GM19025 (cell line): Measurements from ENCODE around the gene SYNRG.
"Not testable (repeated sequence)": the region's sequence is repeated elsewhere in the genome, so short reads cannot be mapped to it uniquely, and the experiment has no call there.

ENCODE experiments used
- ATAC-seq: cut with Tn5 transposase; IDR thresholded peaks from one replicate; pipeline ENCODE4 v1.9.1; 2021; ENCODE audit warnings: mild to moderate bottlenecking, low read depth, moderate library complexity; ENCODE audit not compliant: unreplicated experiment

SYNRG gene

DNA sequence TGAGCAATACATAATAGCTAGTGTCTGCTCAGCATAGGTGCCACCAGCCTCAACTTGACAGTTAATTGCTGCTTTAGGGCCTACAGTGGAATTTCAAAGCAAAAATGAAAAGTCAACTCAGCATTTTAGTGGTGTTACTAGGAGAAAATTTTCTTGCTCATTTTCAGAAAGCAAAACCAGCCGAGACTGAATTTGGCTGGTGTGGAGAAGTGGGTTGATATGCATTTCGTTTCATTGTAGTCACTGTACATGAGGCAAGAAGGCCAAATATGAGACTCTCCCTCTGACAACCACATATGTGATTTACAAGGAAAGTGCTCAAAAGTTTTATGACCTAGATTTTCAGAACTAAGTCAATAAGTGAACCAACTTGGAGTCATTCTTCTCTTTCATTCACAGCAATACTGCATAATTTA is 65.6 kb downstream of the SYNRG start:
- no peak for ATAC-seq

DNA sequence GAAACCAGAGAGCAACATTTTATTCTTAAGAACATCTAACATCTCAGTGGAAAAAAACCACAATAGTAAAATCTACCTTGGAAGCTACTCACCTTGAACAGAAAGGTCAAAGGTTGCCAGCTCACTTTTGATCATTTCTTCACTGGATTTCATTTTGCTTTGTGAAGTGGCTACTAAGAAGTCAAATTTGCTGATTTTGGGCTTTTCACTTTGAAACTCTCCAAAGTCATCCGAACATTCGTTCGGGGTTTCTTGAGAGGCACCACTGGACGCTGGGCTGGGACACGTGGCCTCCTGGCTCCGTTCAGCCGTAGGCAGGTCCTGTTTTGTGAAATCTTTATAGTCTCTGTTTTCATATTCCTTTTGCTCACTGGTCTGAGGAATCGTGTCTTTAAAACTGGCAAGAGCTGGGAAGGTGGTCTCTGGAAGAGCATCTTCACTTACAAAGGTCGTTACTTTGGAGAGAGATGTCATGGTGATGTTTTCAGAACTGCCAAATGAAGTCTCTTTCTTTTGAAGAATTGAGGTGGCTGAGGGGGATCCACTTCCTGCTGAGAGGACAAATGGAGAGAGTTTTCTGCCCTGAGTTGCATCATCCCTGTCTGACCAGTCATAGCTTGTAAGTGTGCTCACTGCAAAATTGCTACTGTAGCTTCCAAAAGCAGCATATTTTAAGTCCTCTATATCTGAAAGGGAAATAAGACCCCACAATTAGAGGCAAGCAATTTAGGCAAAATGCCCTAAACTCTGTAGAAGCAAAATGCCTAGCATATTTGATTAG is 67.1 kb downstream of the SYNRG start:
- ATAC-seq = no peak

DNA sequence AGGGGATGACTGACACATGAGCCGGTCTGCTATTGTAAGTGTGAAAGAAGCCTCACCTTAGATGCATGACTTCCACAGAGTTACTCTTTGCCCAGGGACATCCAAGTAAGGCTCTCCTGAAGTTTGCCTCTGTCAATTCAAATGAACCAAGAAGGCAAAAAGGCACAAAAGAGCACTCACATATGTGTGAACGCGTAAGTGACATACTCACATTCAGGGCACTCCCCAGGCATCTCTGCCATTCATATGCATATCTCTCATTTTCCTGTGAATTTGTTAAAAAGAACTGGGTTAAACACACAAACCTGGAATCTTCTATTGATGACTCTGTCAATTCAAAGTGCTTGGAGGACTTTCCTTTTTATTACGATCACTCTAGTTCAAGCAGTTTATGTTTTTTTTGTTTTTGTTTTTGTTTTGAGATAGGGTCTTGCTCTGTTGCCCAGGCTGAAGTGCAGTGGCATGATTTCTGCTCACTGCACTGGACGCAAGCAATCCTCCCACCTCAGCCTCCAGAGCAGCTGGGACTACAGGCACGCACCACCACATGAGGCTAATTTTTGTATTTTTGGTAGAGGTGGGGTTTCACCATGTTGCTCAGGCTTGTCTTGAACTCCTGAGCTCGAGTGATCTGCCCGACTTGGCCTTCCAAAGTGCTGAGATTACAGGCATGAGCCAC is 70.1 kb downstream of the SYNRG start:
- ATAC-seq = no peak

DNA sequence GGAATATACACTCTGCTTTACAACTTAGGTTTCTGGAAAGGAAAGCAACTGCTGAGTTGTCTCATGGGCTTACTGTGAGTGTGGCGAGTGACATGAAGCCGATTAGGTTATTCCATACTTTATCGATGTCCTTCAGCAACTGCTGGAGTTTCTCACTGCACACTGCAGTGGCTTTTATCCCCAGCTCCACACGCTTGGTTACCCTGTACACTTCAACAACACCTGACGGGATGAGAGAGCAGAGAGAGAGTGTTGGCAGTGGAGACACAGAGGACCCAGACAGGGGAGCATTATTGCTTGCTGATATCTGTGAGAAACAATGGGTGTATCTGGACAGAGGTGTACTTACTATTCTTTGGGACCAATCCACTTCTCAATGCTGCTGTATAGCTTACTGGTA is 73.3 kb downstream of the SYNRG start:
- ATAC-seq = no peak

DNA sequence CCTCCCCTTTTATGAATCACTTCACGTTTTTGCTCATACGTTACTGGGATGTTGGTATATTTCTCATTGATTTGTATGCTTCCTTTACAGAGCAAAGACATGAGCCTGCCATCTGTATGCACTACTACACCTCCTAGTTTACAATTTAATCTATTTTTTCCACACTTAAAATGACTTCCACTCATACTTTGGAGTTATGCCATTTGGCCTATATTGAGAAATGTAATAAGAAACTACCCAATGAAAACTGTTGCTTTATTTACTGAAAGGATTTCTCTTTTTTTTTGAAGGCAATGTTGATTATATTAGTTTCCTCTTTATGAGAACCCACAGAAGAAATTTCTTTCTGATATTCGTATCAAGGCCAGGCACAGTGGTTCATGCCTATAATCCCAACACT is 76.5 kb downstream of the SYNRG start:
- ATAC-seq = no peak

DNA sequence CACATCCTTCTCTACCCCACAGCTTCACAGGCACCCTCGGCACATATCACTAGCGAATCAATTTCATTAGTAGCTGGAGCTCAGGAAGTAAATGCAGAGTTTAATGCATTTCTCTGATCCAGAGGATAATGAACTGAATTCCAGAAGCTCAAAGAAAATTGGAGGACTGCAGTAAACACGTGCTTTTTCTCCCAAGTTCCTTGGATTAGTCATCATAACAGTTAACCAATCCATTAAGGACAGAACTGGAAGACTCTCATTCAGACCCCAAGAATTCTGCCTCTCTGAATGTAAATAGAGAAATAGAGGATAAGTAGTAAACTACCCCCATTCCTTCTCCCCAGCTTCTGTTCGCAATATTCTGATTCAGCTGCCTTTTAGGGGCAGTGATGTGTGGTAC is 78.8 kb downstream of the SYNRG start:
- ATAC-seq = no peak

DNA sequence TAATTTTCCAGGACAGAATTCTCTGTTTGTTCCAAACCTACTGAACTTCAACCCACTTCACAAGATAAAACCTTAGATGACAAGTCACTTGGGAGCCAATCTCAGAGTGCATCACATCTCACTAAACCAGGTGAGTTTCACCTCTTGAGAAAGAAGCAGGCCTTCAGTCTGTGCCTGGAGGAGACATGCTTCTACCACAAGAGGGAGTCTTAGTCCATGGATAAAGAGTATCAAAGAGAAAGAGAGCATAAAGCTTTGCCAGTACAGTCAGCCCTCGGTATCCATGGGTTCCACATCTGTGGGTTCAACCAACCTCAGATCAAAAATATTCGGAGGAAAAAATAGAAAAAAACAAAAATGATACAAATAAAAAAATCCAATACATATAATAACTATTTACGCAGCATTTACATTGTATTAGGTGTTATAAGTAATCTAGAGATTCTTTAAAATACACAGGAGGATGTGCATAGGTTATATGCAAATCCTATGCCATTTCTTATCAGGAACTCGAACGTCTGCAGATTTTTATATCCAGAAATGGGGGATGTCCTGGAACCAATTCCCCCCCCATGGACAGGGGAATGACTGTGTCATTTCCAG is 81.9 kb downstream of the SYNRG start:
- no peak for ATAC-seq

DNA sequence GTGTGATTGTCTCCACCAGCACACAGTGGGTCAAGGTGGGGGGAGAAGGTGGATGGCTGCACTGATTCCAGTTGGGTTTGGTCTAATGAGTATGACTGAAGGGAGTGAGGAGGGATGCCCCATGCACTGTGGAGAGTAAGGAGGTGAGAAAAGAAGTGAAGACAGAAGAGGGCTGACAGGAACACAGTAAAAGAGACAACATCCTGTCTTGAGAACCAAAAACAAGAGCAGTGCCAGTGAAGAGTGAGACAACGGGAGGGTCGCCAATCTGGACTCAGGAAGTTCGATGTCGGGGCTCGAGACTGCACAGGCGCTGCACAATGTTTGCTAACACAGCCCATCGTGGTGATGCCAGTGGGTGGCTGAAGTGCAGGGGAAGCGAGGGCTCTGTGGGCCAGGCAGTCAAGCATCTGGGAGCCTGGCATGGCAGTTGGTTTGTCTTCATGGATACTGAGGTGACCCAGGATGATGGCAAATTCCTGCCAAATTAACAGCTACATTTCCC is 85.5 kb downstream of the SYNRG start:
- ATAC-seq = no peak

DNA sequence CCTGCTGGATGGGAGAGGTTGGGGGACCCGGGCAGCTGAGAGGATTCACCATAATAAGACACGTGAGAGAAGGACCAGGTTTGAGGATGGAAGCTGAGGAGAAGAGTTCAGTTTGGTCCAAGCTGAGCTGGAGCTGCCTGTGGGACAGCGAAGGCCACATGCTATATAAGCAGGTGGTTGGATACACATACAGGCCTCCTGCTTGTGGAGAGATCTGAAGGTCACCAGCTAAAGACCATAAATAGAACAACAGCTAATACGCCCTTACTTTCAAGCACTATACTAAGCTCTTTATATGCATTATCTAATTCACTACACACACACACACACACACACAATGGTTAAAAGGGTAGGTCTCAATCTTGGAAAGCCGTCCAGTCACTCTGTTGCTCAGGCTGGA is 87.4 kb downstream of the SYNRG start:
- no peak for ATAC-seq

DNA sequence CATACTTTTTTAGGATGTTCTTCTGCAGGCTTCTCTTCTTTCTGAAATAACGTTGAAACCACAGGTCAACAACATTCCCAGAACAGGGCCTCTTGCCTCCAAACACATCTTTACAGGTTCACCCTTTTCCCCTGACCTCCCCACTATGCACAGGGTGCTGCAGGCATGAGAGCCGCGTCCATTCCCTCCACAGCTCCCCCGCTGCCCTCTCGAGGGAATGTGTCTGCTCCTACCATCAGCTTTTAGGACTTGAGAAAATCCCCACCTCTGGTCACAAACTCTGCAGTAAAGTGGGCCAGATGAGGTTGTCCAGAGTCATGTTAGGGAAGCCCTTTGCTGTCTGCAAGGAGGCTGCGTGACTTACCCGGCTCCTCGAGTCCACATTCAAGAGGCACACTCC is 89.0 kb downstream of the SYNRG start:
- ATAC-seq = no peak

DNA sequence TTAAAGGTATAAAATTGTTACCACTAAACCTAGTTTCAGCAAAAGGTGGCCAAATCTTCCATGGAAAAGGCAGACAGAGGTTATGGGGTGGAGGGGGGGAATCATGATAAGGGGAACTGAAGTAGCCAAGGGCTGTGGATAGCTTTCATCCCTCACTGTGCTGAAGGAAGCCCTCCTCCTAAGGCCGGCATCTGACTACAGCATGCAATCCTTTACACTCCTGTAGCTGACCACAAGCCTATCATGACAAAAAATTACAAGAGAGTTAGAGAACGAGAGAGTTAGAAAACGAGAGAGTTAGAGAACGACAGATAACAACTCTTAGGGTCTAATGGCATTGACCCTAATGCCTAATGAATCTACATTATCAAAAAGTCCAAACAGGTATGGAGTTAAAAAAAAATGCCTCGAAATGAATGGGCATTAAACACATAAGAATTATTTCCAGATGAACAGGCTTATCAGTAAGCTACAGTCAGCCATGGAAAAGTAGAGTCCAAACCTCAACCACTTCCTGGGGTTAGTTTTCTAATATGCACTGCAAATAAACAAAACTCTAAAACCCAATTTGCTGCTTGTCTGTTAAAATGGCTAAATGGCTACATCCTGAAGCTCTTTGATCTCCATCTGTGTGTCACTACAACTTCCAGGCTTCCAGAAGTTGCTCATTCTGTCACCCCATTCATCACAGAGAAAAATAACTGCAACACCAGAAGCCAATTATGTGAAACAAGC is 89.8 kb downstream of the SYNRG start:
- ATAC-seq = no peak

DNA sequence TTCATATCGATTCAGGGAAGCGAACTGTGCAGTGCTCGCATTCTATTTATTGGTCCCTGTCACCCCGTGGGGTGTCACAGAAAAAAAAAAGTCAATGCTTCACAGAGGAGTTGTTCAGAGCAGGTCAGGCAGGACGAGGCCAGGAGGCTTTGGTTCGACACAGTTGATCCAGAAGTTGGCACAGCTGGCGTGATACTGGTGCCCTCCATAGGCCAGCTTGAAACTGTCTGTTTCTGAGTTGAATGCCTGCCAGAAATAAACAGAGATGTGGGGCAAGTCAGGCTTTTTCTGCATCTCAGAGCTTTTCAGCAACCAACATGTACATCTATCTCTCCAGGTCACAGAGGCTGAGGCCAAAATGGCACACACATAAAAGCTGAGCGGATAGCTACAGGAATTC is 90.4 kb downstream of the SYNRG start:
- no peak for ATAC-seq

DNA sequence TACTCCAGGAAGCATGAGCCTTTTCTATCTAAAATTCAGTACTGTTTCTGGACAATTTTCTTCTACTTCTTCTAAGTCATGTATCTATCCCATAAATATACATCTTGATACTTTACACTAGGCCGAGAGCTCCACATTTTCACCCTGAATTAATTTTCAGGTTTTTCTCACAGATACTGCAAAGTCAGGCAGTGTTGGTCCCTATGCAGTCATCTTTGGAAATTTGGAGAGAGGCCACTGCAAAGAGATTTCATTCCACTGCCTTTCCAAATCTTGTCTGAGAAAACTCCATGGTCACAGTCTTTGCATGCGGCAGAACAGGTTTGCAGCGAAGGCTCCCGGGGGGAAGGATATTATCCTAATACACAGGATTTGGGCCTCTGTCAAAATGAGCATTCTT is 91.3 kb downstream of the SYNRG start:
- no peak for ATAC-seq

DNA sequence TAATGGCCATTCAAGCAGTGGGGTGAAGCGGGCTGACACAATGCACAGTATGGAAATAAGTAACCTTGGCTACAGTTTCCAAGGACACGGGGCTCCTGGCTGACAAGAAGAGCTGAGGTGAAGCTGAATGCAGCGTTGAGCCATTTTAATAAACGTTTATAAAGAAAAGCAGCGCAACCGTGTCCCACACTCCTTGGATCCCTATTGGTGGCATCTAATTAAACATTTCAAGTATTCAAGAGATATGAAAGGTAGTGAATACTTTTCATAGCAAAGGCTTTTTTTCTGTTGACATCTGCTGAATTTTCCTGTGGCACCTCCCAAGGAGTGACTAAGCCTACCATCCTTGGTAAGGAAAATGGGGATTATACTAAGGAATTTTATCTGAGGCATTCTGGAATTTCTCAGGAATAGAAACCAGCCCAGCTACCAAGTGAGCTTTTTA is 93.1 kb downstream of the SYNRG start:
- no peak for ATAC-seq

DNA sequence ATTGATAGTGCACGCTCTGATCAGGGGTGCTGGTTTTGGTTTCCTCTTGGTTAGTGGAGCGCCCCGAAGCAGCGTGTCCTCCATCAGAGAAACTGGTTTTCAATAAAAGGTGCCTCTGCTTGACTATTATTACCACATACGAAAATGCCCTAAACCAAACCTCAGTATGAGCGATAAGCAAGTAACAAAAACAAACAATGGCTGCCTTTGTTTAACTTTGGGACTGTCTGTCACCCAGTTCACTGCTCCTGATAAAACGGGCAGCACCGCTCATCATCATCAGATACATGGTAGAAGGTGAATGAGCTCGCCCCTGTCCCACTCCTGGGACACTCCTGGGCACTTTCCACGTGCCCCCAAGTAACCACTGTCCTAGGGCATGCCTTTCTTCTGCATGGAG is 95.5 kb downstream of the SYNRG start:
- no peak for ATAC-seq

DNA sequence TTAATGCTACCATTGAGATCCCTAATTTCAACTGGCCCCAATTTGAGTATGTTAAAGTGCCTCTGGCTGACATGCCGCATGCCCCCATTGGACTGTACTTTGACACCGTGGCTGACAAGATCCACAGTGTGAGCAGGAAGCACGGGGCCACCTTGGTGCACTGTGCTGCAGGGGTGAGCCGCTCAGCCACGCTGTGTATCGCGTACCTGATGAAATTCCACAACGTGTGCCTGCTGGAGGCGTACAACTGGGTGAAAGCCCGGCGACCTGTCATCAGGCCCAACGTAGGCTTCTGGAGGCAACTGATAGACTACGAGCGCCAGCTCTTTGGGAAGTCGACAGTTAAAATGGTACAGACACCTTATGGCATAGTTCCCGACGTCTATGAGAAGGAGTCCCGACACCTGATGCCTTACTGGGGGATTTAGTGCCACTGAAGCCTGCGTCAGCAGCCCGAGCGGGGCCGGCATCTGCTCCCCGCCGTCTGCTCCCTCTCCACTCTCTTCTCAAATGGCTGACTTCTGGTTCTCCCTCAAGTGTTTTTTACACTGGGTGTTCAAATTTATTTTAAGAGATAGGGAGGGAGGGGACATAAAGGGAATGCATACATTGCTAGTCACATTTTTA is 96.7 kb downstream of the SYNRG start:
- no peak for ATAC-seq

DNA sequence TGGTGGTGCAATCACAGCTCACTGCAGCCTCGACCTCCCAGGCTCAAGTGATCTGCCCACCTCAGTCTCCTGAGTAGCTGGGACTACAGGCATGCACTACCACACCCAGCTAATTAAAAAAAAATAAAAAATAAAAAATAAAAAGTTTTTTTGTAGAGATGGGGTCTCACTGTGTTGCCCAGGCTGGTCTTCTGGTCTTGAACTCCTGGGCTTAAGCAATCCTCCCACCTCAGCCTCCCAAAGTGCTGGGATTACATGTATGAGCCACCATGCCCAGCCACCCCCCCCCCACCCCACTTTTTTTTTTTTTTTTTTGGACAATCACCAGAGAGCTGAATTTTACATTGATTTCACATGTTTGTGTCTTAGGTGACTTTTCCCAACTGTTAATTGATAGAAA is 97.6 kb downstream of the SYNRG start:
- ATAC-seq = not testable (repeated sequence)

DNA sequence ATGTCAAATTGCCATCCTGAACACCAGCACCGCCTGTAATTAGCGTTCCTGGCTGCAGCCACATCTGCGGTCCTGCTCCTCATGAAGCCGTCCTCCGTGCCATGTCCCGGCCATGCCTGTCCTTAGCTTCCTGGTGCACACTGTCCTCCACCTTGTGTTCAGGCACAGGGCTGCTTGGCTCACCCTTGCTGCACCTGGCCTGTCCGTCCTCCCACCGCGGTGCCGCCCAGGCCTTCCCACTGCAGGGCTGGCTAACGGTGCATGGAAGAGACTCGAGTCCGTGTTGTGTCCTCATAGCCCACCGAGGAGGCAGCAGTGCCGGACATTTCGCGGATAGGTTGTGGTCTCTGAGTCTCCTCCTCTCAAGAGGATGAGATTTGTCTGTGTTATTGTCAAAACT is 99.2 kb downstream of the SYNRG start:
- ATAC-seq = no peak

DNA sequence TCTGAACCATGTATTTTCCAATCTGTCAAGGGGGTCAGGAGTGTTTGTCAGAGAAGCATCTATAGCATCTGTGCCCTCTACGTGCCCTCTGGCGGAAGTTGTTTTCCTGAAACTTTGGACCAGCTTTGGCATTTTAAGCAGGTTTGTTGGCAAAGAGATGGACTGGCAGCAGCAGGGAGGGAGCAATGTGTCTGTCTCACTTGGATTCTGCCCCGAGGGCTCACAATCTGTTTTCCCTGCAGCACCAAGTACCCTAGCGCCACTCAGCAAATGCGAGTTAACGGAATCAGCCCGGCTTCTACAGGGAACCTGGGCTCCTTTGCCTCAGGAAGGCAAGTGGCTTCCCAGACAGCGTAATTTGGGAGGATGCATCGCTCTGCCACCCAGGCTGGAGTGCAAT is 102.1 kb downstream of the SYNRG start:
- no peak for ATAC-seq

DNA sequence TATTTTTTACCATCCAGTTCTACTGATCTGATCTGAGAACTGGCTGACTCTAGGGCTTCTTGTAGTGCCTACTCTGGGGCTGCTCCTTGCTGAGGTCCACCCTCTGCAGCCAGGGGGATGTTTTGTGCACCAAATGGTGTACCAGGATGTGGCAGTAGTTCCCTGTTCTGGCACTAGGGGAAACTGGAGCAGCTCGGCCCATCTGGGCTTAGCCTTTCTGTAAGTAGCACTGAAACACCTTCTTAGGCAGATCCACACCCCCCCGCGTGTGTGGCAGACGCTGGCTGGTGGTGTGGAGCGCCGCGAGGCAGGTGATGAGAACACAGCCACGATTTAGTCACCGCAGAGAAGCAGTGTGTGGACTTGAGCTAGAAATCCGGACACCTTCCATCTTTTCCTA is 102.5 kb downstream of the SYNRG start:
- ATAC-seq = no peak

DNA sequence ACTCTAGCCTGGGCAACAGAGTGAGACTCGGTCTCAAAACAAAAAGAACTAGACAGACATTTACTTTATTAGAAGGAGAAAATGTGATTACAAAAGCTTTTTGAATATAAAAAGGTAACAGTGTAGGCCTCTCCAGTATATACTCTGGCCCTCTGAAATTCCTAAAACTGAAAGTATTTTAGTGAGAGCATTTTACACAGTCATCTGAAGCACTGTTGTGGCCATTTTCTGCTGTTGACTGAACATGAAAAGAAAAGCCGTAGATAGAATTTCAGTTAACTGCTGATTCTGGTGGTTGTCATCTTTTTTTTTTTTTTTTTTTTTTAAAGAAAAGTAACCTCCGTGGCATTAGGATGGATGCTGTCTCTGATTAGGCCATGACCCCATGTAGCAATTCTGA is 103.9 kb downstream of the SYNRG start:
- ATAC-seq = no peak
